Activated T-cell treated with anti-CD3 and anti-CD28 coated beads for 4 hours (primary cell): ENCODE data around the gene BRD9.
"Not testable (repeated sequence)": the region's sequence is repeated elsewhere in the genome, so short reads cannot be mapped to it uniquely, and the experiment has no call there.

Experiments
- DNase-seq: peaks from one replicate; pipeline ENCODE4 v3.0.0-alpha.2; 2020

The BRD9 gene

DNA sequence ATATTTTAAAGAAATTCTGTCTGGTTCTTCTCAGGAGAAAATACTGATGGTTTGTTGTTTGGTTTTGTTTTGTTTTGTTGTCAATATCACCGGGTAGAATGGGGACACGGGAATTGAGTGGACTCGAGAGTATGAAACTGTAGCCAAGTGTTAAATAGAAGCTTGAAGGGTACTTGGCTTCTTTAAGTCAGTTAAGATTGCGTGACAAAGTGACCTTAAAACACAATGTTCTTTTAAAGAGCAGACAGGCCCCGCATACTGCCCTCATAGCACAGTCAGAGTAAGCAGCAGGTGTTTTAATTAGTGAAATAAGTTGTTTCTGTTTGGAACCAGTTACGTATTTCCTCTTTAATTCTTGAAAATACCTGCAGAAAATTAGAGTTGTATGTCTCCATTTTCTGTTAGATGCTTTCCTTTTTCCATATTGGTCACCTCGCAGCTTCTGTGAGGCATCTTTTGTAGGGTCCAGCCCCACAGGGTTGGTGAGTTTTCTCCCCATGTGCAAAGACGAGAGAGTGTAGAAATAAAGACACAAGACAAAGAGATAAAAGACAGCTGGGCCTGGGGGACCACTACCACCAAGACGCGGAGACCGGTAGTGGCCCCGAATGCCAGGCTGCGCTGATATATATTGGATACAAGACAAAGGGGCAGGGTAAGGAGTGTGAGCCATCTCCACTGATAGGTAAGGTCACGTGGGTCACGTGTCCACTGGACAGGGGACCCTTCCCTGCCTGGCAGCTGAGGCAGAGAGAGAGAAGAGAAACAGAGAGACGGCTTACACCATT lies 9.7 kb upstream of the BRD9 start:
- DNase-seq, result no peak

DNA sequence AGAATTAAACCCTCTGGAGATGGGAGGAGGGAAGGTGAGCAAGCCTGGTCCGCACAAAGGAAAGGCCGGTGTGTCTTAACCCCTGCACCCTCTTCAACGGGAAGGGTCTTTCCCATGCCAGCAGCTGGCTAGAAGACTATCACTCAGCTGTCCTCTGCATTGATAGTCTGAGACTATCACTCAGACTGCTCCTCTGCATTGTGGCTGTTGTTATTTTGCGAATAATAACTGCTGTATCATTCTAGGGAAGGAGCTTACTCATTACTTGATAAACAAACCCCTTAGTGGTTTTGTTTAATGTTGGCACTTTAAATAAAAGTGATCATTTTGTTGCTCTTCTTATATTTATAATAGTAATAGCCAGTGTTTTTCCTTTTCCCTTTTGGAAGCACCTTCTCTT lies 8.2 kb upstream of the BRD9 start:
- no peak for DNase-seq

DNA sequence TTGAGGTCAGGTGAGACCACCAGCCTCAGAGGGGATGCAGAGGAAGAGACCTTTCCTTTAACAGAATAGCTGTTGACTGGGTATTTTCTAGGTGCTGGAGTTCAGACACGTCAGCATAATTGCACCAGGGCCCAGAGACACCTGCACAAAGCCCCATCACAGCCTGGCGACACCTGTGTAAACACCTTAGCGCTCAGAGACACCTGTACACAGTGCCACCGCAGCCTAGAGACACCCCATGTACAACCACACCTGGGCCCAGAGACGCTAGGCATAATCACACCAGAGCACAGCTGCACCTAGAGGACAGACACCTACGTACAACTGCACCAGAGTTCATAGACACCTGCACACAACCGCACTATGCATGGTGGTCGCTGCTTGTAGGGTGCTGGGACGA lies 1.1 kb upstream of the BRD9 start:
- no peak for DNase-seq

DNA sequence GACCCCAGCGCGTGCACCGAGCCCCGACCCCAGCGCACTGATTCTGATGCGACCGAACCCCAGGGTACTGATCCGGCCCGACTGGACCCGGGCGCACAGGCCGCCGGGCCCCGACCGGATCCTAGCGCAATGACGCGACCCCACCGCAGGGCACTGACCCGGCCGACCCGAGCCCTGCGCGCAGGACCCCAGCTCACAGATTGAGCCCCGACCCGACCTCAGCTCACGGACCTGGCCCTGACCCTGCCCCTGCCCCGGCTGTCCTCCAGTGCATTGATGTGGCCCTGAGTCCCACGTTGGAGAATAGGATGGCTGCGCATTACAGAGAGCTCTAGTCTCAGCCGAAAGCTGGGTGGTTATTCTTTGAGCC lies 521 bp upstream of the BRD9 start:
- no peak for DNase-seq

DNA sequence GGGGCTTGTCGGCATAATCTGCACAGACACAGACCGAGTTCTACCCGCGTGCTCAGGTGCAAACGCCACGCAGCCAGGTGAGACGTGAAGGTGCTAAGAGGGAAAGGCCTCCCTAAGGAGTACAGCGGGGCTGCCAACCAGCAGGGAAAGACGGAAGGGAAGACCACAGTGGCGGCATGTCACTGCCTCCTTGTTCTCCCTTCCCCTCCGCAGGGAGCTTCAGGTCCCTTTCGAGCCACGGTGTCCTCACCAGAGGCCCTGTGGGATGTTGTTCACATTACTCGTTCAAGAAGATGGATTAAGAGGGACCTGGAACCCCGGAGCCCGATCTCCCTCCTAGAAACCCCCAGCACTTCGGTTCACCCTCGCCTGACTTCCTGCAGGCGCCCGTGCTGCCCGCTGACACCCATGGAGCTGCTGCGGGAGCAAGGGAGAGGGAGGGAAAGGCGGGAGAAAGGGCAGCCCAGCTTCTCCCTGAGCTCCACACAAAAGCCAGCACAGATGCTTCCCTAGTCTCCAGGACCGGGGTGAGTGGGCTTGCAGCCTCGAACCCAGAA lies 686 bp downstream of the BRD9 start:
- no peak for DNase-seq

DNA sequence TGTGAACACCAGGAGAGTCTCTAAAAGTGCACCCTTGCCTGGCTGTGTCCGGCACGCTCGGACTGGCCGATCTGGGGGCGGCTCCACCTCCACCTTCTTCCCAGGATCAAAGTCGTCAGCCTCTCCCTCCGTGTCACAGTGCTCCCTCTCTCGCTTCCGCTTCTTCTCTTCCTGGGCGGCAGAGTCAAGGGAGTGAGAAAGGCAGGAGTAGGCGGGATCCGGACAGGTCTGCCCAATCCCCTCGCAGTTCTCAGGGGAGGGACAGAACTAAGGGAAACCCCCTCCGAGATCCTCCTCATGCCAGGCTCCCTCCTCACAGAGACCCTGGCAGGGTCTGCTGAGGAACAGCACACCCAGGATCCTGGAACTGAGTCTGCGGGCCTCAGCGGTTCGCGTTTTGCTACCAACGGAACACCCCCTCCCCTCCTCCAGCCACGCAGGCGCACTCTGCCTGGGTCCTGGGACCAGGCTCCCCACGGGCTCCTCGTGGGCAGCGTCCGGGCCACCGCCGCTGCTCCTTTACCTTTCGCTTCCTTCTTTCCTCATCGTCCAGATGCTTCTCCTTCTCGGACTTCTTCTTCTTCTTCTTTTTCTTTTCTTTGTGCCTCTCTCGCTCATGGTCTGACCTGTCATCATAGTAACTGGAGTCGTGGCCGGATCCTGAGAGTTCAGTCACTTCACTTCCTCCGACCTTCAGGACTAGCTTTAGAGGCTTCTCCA lies 1.3 kb downstream of the BRD9 start:
- no peak for DNase-seq

DNA sequence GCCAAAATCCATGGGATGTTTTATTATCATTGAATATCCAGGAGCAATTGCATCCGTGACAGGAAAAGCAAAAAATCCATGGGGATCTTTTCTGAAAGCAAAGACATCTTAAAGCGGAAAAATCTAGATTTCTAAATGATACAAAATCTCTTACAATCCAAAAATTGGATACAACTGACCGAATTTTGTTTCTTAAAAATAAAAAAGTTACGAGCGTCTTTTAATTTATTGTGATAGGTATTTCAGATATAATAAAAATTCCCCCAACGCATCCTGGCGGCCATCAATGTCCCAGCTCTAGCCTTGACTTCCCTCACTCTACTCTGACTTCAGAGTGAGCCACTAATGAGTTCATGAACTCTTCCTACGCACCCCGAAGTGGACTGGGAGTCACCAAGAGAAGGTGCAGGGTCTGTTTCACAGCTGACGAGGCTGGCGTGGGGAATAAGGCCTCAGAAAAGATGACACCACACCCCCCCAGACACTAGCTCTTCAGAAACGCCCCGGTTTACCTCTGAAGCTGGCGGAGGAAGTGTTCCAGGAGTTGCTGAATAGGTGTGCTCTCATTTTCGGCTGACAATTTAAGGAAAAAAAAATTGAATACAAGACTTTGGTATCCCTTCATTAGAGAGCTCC lies 3.4 kb downstream of the BRD9 start:
- no peak for DNase-seq

DNA sequence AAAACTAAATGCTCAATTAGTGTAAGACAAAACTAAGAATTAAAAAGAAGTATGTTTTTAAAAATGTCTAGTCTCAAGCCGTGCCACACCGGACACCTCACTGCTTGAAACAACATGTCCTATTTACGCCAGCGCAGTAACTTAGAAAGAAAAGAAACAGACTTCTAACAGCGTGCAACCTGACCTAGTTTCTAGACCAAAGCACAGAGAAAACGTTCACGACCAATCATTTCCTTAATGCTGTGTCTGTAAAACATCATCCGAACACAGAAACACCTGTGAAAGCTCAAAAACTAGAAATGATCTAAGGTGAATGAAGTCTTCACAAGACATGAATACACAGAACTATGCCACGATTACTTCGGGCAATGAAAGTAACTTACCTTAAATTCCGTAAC lies 4.0 kb downstream of the BRD9 start:
- no peak for DNase-seq

DNA sequence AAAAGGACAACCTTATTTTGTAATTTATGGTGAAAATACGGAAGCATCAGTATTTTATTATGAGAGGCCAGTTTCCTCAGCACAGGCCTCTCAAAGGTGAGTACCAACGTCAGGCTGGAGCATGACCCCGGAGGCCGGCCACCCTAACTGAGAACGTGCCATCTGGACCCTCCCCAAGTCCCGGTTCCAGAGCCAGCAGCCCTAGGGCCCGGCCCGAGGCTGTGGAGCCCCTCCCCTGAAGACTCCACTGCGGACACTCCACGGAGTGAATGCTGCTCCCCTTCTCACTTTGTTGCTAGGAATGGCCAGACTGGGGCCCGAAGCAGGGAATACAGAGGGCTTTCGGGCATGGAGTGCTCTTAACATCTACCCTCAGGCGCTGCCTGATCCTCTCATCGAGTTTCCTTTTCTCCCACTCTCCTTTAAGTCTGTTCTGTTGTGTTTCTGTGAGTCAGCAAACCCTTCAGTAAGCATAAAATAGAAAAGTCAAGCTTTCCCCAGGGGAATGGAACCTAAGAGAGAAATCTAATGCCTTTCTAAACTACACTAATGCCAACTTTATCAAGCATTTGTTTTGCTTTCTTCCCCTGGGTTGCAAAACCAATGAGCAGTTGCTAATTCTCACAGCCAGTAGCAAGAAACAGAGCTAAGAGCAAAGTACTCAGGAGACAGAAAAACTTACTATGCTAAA lies 4.5 kb downstream of the BRD9 start:
- no peak for DNase-seq

DNA sequence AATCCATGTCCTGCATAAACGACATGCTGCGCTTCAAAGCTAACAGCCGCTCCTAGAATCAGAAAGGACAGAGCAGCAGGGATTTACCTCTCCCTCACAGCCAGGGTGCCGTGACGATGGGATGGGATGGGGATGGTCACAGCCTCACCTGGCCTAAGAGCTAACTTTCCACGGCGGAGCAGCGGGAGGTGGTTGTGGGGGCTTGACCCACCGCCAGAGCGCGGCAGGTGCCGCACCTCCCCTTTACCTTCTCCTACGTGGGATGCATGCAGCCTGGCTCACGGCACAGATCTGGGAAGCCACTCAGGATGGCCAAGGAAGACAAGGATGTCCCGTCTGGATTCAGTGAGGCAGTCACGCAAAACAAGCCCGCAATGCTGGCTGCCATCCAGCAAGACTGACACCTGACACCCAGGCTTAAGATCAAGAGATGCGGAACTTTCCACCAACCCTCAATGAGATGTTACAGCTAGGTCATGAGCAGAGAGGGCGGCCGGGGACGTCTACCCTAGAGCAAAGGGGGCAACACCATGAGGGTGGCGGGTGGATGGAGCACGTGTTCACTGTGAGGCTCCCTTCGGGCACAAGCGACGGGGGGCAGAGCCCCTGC lies 5.8 kb downstream of the BRD9 start:
- no peak for DNase-seq

DNA sequence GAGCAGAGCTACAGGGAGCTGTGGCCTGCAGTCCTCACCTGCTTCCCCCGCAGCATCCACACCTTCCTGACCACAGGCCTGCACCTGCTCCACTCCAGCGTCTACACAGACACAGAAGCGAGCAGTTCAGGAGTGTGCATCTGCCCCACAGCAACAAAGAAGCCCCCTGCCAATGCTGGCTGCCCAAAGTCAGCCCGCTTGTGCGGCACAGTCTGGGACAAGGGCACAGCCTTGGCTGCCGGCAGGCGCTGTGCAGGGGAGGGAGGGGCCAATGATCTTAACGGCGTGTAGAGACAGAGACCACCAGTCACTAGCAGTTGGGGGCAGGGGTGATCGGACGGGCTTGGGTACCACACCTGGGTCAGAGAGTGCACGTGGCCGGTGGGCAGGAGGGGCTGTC lies 6.6 kb downstream of the BRD9 start:
- no peak for DNase-seq

DNA sequence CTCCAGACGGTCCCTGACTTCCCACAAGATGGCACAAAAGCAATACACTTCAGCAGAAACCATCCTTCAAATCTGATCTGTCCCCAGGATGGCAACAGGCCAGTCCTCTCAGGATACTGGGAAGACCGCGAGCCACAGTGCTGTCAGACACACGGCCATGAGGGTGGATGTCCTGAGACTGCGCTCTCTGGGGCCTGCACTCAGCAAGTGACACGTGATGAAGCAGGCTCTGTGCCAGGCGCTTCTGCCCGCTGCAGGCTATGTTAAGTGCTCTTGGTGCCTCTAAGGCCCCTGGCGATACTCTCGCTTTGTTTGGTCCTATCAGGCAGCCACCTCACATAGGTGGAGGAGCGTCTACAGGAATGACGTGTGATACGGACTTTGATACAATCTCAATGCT lies 7.1 kb downstream of the BRD9 start:
- DNase-seq, result no peak

DNA sequence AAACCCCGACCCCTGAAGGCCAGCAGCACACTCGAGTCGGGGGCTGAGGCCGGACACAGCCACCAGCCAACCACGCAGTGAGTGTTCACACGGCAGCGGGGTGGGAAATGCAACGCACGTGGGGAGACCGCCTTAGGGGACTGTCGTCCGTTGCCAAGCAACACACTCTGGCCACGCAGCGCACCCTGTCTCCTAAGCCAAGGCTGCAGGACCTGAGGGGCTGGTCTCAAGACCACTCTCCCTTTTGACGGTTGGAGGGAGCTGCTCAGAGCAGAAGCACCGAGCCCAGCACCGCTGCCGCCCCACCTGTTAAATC lies 7.5 kb downstream of the BRD9 start:
- no peak for DNase-seq

DNA sequence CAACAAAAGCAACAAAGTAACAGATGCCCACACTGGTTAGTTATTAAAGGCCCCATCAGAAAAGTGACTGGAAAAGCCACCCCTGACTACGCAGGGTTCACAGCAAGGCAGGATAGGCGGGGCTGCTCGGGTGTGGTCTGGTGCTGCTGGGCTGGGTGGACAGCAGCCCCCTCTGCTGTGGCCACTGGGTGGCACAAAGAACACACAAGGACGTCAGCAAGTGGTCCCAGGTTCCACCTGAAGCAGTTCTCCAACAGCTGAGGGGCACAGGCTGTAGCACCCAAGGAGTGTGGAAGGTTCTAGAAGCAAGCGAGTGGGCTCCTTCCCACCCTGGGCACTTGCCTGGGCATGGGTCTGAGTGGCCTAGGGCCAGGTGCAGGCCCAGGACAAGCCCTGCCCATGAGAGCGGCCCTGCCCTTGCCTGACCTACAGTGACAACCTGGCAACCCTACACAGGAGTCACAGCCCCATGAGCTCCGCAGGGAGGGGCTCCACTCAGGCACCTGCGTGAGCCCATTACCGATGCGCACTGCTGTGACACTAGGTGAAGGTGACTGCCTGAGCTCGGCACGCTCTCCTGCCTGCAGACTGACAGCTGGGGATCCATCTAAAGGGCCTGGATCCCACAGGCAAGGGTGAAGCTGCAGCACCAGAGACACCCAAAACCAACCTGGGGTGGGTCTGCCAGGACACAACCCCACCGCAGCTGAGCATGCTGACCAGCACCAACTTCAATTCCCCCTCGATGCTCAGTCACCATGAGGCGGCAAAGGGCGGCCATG lies 8.1 kb downstream of the BRD9 start:
- DNase-seq, result no peak

DNA sequence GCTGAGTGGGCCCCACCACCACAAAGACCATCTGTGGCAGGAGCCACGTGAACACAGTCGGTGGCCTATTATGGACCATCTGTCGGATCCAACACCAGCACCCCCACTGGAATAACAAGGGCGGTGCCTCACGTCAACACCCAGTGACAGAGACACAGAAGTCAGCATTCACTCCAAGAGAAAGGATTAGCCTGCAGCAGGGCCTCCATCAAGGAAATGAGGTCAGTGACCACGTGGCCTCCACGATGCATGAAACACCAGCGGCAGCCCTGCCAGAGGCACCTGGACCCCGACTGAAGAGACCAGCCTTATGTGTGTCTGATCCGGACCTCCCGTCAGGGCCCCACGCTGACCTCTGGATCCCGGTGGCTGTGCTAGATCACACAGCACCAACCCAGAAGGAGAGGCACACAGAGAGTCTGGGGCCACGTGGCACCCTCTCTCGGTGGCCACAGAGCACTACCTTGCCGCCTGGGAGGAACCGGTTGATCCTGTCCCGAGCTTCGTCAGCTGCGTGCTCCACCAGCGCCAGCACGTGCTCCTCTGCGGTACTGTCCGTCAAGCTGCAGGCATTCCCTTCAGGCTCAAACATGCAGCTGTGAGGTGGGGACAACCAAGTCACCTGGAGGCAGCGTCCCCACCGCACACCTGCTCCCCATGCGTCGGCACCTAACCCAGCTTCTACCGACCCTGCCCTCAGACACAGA lies 9.0 kb downstream of the BRD9 start:
- DNase-seq, result no peak

DNA sequence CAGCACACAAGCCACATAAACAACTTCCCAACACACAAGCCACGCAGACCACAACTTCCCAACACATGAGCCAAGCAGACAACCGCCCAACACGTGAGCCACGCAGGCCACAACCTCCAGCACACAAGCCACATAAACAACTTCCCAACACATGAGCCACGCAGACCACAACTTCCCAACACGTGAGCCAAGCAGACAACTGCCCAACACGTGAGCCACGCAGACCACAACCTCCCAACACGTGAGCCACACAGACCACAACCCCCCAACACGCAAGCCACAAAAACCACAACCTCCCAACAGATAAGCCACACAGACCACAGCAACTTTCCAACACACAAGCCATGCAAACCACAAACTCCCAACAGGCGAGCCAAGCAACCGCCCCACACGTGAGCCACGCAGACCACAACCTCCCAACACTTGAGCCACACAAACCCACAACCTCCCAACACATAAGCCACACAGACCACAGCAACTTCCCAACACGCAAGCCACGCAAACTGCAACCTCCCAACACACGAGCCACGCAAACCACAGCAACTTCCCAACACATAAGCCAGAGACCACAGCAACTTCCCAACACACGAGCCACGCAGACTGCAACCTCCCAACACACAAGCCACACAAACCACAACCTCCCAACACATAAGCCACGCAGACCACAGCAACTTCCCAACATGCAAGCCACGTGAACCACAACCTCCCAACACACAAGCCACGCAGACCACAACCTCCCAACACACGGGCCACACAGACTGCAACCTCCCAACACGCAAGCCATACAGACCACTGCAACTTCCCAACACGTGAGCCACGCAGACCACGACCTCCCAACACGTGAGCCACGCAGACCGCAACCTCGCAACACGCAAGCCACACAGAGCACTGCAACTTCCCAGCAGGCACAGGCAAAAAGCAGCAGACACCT lies 10.1 kb downstream of the BRD9 start:
- DNase-seq, result no peak

DNA sequence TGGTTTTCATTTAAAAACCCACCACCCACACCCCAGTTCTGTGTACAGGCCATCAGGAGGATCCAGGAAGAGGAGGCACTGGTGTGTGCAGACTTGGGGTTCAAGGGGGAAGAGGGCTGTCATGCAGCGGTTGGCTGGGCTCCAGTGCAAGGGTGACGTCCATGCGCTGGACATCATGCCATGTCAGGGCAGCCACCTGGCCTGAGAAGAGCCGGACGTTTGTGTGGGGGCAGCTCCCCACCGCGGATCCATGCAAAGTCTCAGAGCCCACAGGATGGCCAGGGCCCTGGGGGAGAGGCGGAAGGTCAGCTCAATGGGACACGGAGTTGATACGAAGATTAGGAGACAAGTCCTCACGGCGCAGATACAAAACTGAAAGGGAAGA lies 11.1 kb downstream of the BRD9 start:
- no peak for DNase-seq

DNA sequence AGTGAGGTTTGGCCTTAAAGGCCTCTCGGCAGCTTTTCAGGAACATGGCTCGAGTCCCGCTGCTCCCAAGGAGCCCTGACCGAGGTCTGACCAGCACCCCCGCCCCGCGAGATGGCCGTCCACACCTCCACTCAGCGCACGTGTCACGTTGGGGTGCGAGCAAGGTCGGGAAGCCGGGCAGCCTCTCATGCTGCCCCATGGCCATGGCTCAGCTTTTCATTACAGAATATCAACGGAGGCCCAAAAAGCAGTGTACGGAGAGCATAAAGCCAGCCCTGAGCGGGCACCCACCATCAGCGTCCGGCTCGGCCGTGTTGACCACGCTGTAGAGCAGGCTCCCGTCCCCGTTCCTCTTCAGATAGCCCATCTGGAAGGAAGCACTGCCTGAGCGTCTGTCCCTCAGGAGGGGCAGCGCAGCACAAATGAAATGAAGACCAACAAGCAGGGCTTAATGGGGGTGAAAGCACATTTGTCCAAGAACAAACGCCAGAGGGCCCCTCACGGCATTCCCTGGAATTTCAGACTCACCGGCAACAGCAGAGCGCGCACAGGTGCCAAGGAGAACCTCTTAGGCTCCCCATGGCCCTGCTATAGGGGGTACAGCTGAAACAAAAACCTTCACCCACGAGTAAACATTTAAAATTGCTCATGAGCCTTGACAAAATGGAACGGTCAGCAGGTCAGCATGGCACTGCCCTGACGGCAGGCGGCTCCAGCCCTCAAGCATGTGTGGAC lies 11.6 kb downstream of the BRD9 start:
- DNase-seq, result no peak

DNA sequence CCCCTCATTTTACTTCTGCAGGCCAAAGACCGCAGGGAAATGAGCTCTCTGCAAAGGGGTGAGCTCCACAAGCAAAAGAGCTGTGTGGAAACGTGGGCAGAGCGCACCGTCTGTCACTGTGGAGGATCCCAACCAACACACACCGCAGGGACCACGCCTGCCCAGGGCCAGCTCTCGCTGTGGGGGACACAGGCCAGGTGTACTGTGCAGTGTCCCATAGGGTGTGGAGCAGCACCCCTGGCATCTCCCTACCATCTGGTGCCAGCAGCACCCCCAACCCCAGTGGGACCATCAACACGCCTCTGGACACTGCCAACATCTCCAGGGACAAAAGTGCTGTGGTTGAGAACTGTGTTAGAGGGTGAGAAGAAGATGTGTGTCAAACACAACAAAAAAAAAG lies 13.9 kb downstream of the BRD9 start:
- DNase-seq, result not testable (repeated sequence)

DNA sequence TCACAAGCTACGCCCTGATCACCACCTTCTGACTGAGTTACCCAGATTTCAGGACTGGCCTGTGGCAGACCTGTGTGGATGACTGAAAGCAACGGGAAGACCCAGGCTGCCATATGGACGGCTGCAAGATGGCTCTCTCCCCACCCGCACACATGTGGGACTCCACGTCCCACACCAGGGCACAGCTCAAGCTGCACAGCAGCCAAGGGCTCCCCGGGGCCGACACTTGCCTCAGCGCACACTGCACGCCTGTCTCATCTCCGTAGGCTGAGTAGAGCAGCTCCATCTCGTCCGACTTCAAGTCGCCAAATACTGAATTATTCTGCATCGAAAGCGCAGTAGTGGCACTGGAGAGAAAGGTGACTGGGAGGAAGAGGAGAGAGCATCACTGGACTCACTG lies 14.5 kb downstream of the BRD9 start:
- no peak for DNase-seq
